GM19372 (cell line): ENCODE data around the gene PRDM16.

Experiments used
- ATAC-seq: cut with Tn5 transposase; IDR thresholded peaks from one replicate; pipeline ENCODE4 v1.9.1; 2021; ENCODE audit warnings: mild to moderate bottlenecking, low read depth, moderate library complexity; ENCODE audit not compliant: unreplicated experiment

The PRDM16 gene

GRCh38 chr1:3117879-3118278 is 48.9 kb downstream of the PRDM16 start:
- ATAC-seq = no peak

GRCh38 chr1:3119061-3119460 is 50.1 kb downstream of the PRDM16 start:
- no peak for ATAC-seq

- ATAC-seq = no peak
Observed at GRCh38 chr1:3119725-3120124, 50.7 kb downstream of the PRDM16 start.

- no peak for ATAC-seq
Observed at GRCh38 chr1:3120140-3120539, 51.1 kb downstream of the PRDM16 start.

GRCh38 chr1:3120994-3121393 is 52.0 kb downstream of the PRDM16 start:
- ATAC-seq = no peak

- no peak for ATAC-seq
Observed at GRCh38 chr1:3121401-3122210, 52.6 kb downstream of the PRDM16 start.

- ATAC-seq = no peak
Observed at GRCh38 chr1:3122311-3122710, 53.3 kb downstream of the PRDM16 start.

GRCh38 chr1:3124246-3124645 is 55.2 kb downstream of the PRDM16 start:
- no peak for ATAC-seq

- ATAC-seq = no peak
Observed at GRCh38 chr1:3125078-3125477, 56.1 kb downstream of the PRDM16 start.

- no peak for ATAC-seq
Observed at GRCh38 chr1:3125546-3126368, 56.8 kb downstream of the PRDM16 start.

GRCh38 chr1:3126756-3127678 is 58.0 kb downstream of the PRDM16 start:
- no peak for ATAC-seq

GRCh38 chr1:3127738-3128137 is 58.7 kb downstream of the PRDM16 start:
- ATAC-seq = no peak

GRCh38 chr1:3128431-3129132 is 59.6 kb downstream of the PRDM16 start:
- no peak for ATAC-seq

GRCh38 chr1:3129133-3129490 is 60.1 kb downstream of the PRDM16 start:
- no peak for ATAC-seq

- no peak for ATAC-seq
Observed at GRCh38 chr1:3130268-3130667, 61.3 kb downstream of the PRDM16 start.

- no peak for ATAC-seq
Observed at GRCh38 chr1:3132660-3133059, 63.7 kb downstream of the PRDM16 start.

GRCh38 chr1:3133686-3134085 is 64.7 kb downstream of the PRDM16 start:
- no peak for ATAC-seq

GRCh38 chr1:3134381-3135072 is 65.5 kb downstream of the PRDM16 start:
- ATAC-seq = no peak

- ATAC-seq = no peak
Observed at GRCh38 chr1:3135073-3135702, 66.2 kb downstream of the PRDM16 start.
